HCT116 (cell line): ENCODE results near the gene PCYT1A. TPM values are rescaled to one million over a fixed set of nuclear protein-coding genes. Genes with fewer than 3 reads are reported as not detected.

ENCODE experiments used
- ATAC-seq: fragments of 200-7000 bp; cut with Tn5 transposase; 2 replicates; pipeline ENCODE4 v1.9.1; 2020; ENCODE audit warnings: mild to moderate bottlenecking, moderate library complexity
- BruUV-seq: library from RNA; stranded (reverse); fragments of 400-500 nt; replicated peaks from 2 replicates; lab custom pipeline; 2021; lab: Mats Ljungman, UMichigan
- CTCF ChIA-PET: fragments of 300-600 bp; sonication (Branson Sonifier 250); formaldehyde crosslinking; loops from one replicate; lab custom pipeline; 2021; ENCODE audit warnings: antibody characterized with exemption; lab: Charles Lee
- POLR2A ChIA-PET: fragments of 300-600, 350-600 bp; sonication (Branson Sonifier 250); formaldehyde crosslinking; loops from one replicate; lab custom pipeline; 2021; ENCODE audit warnings: antibody characterized with exemption; lab: Charles Lee
- RAD21 ChIA-PET, 2 experiments: fragments of 300-600 bp; sonication (Branson Sonifier 250); formaldehyde crosslinking; loops; one replicate each; lab custom pipeline; 2023; ENCODE audit warnings: low total read pairs in 2 of 2; ENCODE audit not compliant: uncharacterized antibody in 2 of 2, unreplicated experiment in 2 of 2, low non-redundant PET in 1 of 2; lab: Charles Lee
- DNase-seq: peaks from one replicate; pipeline ENCODE4 v3.0.0-alpha.2; 2010; ENCODE audit warnings: low read depth, low spot score
- H2AFZ ChIP-seq: fragments of 200-600 bp; shearing (Covaris generic), sonication (generic); 2 replicates; pipeline ENCODE4 v1.6.1; 2017; ENCODE audit warnings: low read depth, mixed run types, mixed read lengths, antibody characterized with exemption, low read length; ENCODE audit not compliant: poor library complexity, severe bottlenecking
- H3K27ac ChIP-seq: 2 replicates; pipeline ENCODE4 v1.5.1; 2012; ENCODE audit warnings: low read depth, low read length
- H3K27me3 ChIP-seq: fragments of 200-600 bp; sonication (generic); 2 replicates; pipeline ENCODE4 v1.6.1; 2016; ENCODE audit warnings: mixed run types, low read length, mixed read lengths; ENCODE audit not compliant: insufficient read depth
- H3K36me3 ChIP-seq, 2 experiments: fragments of 200-500 bp in 1 of 2; fragments of 200-600 bp in 1 of 2; sonication (Bioruptor generic) in 1 of 2; sonication (generic) in 1 of 2; 2 replicates each; pipeline versions ENCODE4 v1.5.1 to v1.6.1; 2014 to 2016; ENCODE audit warnings: low read length in 2 of 2, inconsistent platforms in 1 of 2, mixed read lengths in 1 of 2, mixed run types in 1 of 2; ENCODE audit not compliant: insufficient read depth in 2 of 2, control insufficient read depth in 1 of 2
- H3K4me1 ChIP-seq, 2 experiments: fragments of 200-600 bp in 1 of 2; sonication (generic) in 1 of 2; 2 replicates each; pipeline versions ENCODE4 v1.5.1 to v1.6.1; 2012 to 2017; ENCODE audit warnings: low read length in 2 of 2, inconsistent platforms in 1 of 2, mild to moderate bottlenecking in 1 of 2, mixed read lengths in 1 of 2, mixed run types in 1 of 2, moderate library complexity in 1 of 2; ENCODE audit not compliant: insufficient read depth in 2 of 2, control insufficient read depth in 1 of 2
- H3K4me2 ChIP-seq: fragments of 200-600 bp; sonication (generic); 2 replicates; pipeline ENCODE4 v1.6.1; 2017; ENCODE audit warnings: mixed run types, low read length, mixed read lengths
- H3K4me3 ChIP-seq, 2 experiments: fragments of 200-600 bp in 1 of 2; sonication (generic) in 1 of 2; replicated peaks in 1 of 2; 2 replicates each; pipeline ENCODE4 v1.5.1; 2011 to 2016; ENCODE audit warnings: low read length in 2 of 2, control low read depth in 1 of 2, low read depth in 1 of 2, mild to moderate bottlenecking in 1 of 2, mixed read lengths in 1 of 2, mixed run types in 1 of 2
- H3K79me2 ChIP-seq: fragments of 200-600 bp; sonication (generic); 2 replicates; pipeline ENCODE4 v1.6.1; 2017; ENCODE audit warnings: mild to moderate bottlenecking, mixed run types, low read length, moderate library complexity, mixed read lengths; ENCODE audit not compliant: insufficient read depth
- H3K9ac ChIP-seq: fragments of 200-600 bp; sonication (generic); 2 replicates; pipeline ENCODE4 v1.6.1; 2016; ENCODE audit warnings: low read length, mixed read lengths
- H3K9me2 ChIP-seq: fragments of 200-600 bp; sonication (generic), shearing (Covaris generic); 2 replicates; pipeline ENCODE4 v1.6.1; 2017; ENCODE audit warnings: mixed run types, mild to moderate bottlenecking, moderate library complexity; ENCODE audit not compliant: insufficient read depth
- H3K9me3 ChIP-seq, 2 experiments: fragments of 200-500 bp in 1 of 2; fragments of 200-600 bp in 1 of 2; sonication (Bioruptor generic) in 1 of 2; sonication (generic) in 1 of 2; 2 replicates each; pipeline ENCODE4 v1.6.1; 2014 to 2017; ENCODE audit warnings: low read length in 2 of 2, mixed read lengths in 2 of 2, inconsistent platforms in 1 of 2, low read depth in 1 of 2, mild to moderate bottlenecking in 1 of 2, mixed run types in 1 of 2, moderate library complexity in 1 of 2; ENCODE audit not compliant: control insufficient read depth in 1 of 2, insufficient read depth in 1 of 2
- H4K20me1 ChIP-seq: fragments of 200-600 bp; sonication (generic), shearing (Covaris generic); 2 replicates; pipeline ENCODE4 v1.6.1; 2017; ENCODE audit warnings: mixed run types, mild to moderate bottlenecking, moderate library complexity; ENCODE audit not compliant: insufficient read depth
- CEBPB ChIP-seq: IDR thresholded peaks from 2 replicates; pipeline ENCODE4 v1.6.1; 2012; ENCODE audit warnings: low read depth
- EGR1 ChIP-seq: IDR thresholded peaks from 2 replicates; pipeline ENCODE4 v1.6.1; 2012; ENCODE audit warnings: low read depth
- ELF1 ChIP-seq: IDR thresholded peaks from 2 replicates; pipeline ENCODE4 v1.6.1; 2012; ENCODE audit warnings: low read depth, borderline replicate concordance
- EZH2 ChIP-seq: fragments of 200-600 bp; sonication (generic); IDR thresholded peaks from 2 replicates; pipeline ENCODE4 v1.6.1; 2017; ENCODE audit warnings: antibody characterized with exemption, mixed run types
- EZH2phosphoT487 ChIP-seq: fragments of 200-600 bp; IDR thresholded peaks from 2 replicates; pipeline ENCODE4 v1.6.1; 2018; ENCODE audit warnings: antibody characterized with exemption, borderline replicate concordance
- JUND ChIP-seq: IDR thresholded peaks from 2 replicates; pipeline ENCODE4 v1.6.1; 2012
- POLR2AphosphoS5 ChIP-seq: IDR thresholded peaks from 2 replicates; pipeline ENCODE4 v1.6.1; 2011; ENCODE audit warnings: mild to moderate bottlenecking, low read depth, low read length, moderate library complexity
- YY1 ChIP-seq: IDR thresholded peaks from 2 replicates; pipeline ENCODE4 v1.6.1; 2011; ENCODE audit warnings: low read length, low read depth, moderate library complexity, mild to moderate bottlenecking; ENCODE audit not compliant: insufficient replicate concordance; ENCODE audit errors: extremely low read depth
- intact Hi-C: fragments of 100-400 bp; cut with micrococcal nuclease; formaldehyde crosslinking; loops from 2 replicates; pipeline ENCODE4 v1.10.0; 2022
- total RNA-seq: library from RNA; stranded (reverse); gene quantifications from one replicate; pipeline ENCODE4 v1.2.1, GENCODE V29; 2021; ENCODE audit not compliant: unreplicated experiment
- TF ChIP-seq, protein P1 (sequence below): IDR thresholded peaks from 2 replicates; pipeline ENCODE4 v1.6.1; 2012
- TF ChIP-seq, protein P2 (sequence below): IDR thresholded peaks from 2 replicates; pipeline ENCODE4 v1.6.1; 2012
- TF ChIP-seq, protein P3 (sequence below), 3 experiments: fragments of 200-600 bp in 1 of 3; sonication (generic) in 1 of 3; IDR thresholded peaks in 2 of 3; conservative IDR thresholded peaks in 1 of 3; 2 replicates each; pipeline ENCODE4 v1.5.1; 2012 to 2017; ENCODE audit warnings: low read depth in 2 of 3, low read length in 2 of 3, antibody characterized with exemption in 1 of 3, borderline replicate concordance in 1 of 3, control low read depth in 1 of 3, mild to moderate bottlenecking in 1 of 3, mixed read lengths in 1 of 3, mixed run types in 1 of 3, moderate library complexity in 1 of 3; ENCODE audit not compliant: insufficient read depth in 1 of 3

The PCYT1A gene
- total RNA-seq, 1 experiment from 2014 or later, result 32.1 TPM

DNA sequence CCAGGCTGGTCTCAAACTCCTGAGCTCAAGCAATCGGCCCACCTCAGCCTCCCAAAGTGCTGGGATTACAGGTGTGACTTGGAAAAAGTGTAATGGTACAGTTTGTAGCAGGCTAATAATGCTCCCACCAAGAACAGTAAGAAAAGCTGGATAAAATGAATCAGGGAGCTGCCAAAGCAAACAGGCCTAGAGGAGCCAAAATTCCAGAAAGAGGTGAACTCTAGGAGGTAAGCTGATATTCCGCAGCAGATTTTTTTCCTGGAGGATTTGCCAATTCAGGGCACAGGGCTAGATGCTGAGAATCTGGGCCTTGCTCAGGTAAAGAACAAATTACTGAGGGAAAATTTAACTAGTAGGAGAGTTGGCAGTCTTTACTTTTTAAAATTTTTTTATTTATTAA, 11.0 kb upstream of the PCYT1A start:
- H3K4me2 ChIP-seq, result no peak overlapping the region
- ATAC-seq (no peak), DNase-seq (no peak)
- intact Hi-C loops, result no loop called here
- no peaks in the 10 kb centered on the region for H3K4me1 ChIP-seq
- no peak overlapping the region for H3K27ac ChIP-seq
- no peak overlapping the region for H3K4me3 ChIP-seq
- no peaks in the 10 kb centered on the region for H3K9me3 ChIP-seq
- no peaks in the 10 kb centered on the region for H3K9me2 ChIP-seq
- TF ChIP-seq POLR2AphosphoS5 (no peak), ELF1 (no peak), JUND (no peak), EGR1 (no peak), CEBPB (no peak), YY1 (no peak), EZH2 (no peak), EZH2phosphoT487 (no peak)
- TF ChIP-seq, protein P1, sequence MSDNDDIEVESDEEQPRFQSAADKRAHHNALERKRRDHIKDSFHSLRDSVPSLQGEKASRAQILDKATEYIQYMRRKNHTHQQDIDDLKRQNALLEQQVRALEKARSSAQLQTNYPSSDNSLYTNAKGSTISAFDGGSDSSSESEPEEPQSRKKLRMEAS, result no peak
- TF ChIP-seq, protein P2, sequence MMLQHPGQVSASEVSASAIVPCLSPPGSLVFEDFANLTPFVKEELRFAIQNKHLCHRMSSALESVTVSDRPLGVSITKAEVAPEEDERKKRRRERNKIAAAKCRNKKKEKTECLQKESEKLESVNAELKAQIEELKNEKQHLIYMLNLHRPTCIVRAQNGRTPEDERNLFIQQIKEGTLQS, result no peak
- TF ChIP-seq, protein P3, sequence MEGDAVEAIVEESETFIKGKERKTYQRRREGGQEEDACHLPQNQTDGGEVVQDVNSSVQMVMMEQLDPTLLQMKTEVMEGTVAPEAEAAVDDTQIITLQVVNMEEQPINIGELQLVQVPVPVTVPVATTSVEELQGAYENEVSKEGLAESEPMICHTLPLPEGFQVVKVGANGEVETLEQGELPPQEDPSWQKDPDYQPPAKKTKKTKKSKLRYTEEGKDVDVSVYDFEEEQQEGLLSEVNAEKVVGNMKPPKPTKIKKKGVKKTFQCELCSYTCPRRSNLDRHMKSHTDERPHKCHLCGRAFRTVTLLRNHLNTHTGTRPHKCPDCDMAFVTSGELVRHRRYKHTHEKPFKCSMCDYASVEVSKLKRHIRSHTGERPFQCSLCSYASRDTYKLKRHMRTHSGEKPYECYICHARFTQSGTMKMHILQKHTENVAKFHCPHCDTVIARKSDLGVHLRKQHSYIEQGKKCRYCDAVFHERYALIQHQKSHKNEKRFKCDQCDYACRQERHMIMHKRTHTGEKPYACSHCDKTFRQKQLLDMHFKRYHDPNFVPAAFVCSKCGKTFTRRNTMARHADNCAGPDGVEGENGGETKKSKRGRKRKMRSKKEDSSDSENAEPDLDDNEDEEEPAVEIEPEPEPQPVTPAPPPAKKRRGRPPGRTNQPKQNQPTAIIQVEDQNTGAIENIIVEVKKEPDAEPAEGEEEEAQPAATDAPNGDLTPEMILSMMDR (IDR thresholded peaks at IDR 0.05 in 2 of 3, conservative IDR thresholded peaks at IDR 0.05 in 1 of 3; ENCODE audit: borderline replicate concordance in 1 of 3, insufficient read depth in 1 of 3, low read depth in 2 of 3, low read length in 2 of 3), result no peak
- no peak overlapping the region for H3K9ac ChIP-seq
- CTCF ChIA-PET, result no interaction called here
- no peaks in the 10 kb centered on the region for H4K20me1 ChIP-seq
- no peaks in the 10 kb centered on the region for H3K27me3 ChIP-seq
- no TSS peak for BruUV-seq
- RAD21 ChIA-PET, result no interaction called here
- H3K79me2 ChIP-seq, result no peaks in the 10 kb centered on the region
- H3K36me3 ChIP-seq, result no peaks in the 10 kb centered on the region
- no peak overlapping the region for H2AFZ ChIP-seq
- POLR2A ChIA-PET, result no interaction called here
